Large intestine (tissue), 3 donors: ENCODE results near the gene HOOK2. TPM values are rescaled to one million over a fixed set of nuclear protein-coding genes. Genes with fewer than 3 reads are reported as not detected.
"Not testable (repeated sequence)": the region's sequence is repeated elsewhere in the genome, so short reads cannot be mapped to it uniquely, and the experiment has no call there.

ENCODE experiments used
- DNase-seq, 2 donors: peaks; one replicate each; pipeline versions ENCODE4 v3.0.0 to v3.0.0-alpha.2; 2013
- H3K27ac ChIP-seq: one replicate; pipeline ENCODE4 v1.5.1; 2013; ENCODE audit warnings: low read length
- H3K27me3 ChIP-seq: 2 replicates; pipeline ENCODE4 v1.6.1; 2013; ENCODE audit warnings: low read length; ENCODE audit not compliant: control insufficient read depth, insufficient read depth
- H3K36me3 ChIP-seq: 2 replicates; pipeline ENCODE4 v1.6.1; 2013; ENCODE audit warnings: low read length; ENCODE audit not compliant: control insufficient read depth, insufficient read depth
- H3K4me1 ChIP-seq: one replicate; pipeline ENCODE4 v1.6.1; 2013; ENCODE audit warnings: low read length; ENCODE audit not compliant: control insufficient read depth, insufficient read depth
- H3K4me3 ChIP-seq: one replicate; pipeline ENCODE4 v1.5.1; 2013; ENCODE audit warnings: low read length
- H3K9me3 ChIP-seq: one replicate; pipeline ENCODE4 v1.6.1; 2013; ENCODE audit warnings: mild to moderate bottlenecking, low read depth, low read length, moderate library complexity; ENCODE audit not compliant: control insufficient read depth
- WGBS: methylation state at CpG from one replicate; pipeline ENCODE4 v1.1.5; 2013; ENCODE audit warnings: low lambda C conversion rate; ENCODE audit not compliant: insufficient coverage; 5-methylcytosine and 5-hydroxymethylcytosine counted together
- polyA plus RNA-seq: library from polyadenylated mRNA; unstranded; fragments of 120-200 nt; gene quantifications from one replicate; pipeline ENCODE4 v1.2.1, GENCODE V29; 2013

Gene HOOK2
- polyA plus RNA-seq, 1 donor, result 192 TPM

- H3K27ac ChIP-seq, result peak within 1 kb of the TSS; percentile 84
- peaks cover 24% of the 10 kb centered on the region for H3K36me3 ChIP-seq
- DNase-seq, result peak; percentile 73 to 90
- peaks cover 27% of the 10 kb centered on the region for H3K4me1 ChIP-seq
- no peaks in the 10 kb centered on the region for H3K27me3 ChIP-seq
- H3K9me3 ChIP-seq, result peaks cover 7% of the 10 kb centered on the region
- peak within 1 kb of the TSS; percentile 100 for H3K4me3 ChIP-seq
- no CpG with 5 or more reads among the region's 78 CpGs for WGBS
These were observed 26.3 kb upstream of the HOOK2 start, which contains the start of the genes PRDX2 and THSD8 for GRCh38 chr19:12801466-12802266. TSS of gene PRDX2 (minus strand) at chr19:12801800. CDS start at chr19:12801261, 539 bp downstream. TSS of gene THSD8 (plus strand) at chr19:12802069. CDS start at chr19:12802072, 3 bp downstream.

- Histone ChIP-seq H3K27me3 (no peaks in the 10 kb centered on the region), H3K4me3 (peak overlapping the region; percentile 100), H3K27ac (peak overlapping the region; percentile 84), H3K4me1 (peaks cover 32% of the 10 kb centered on the region), H3K9me3 (peaks cover 7% of the 10 kb centered on the region), H3K36me3 (peaks cover 24% of the 10 kb centered on the region)
- peak in 1 of 2 donors; percentile 56 for DNase-seq
- WGBS, result no CpG with 5 or more reads among the region's 38 CpGs
These were observed 25.6 kb upstream of the HOOK2 start for GRCh38 chr19:12800923-12801465.

- peaks cover 37% of the 10 kb centered on the region for H3K4me1 ChIP-seq
- H3K27me3 ChIP-seq, result no peaks in the 10 kb centered on the region
- H3K36me3 ChIP-seq, result peaks cover 24% of the 10 kb centered on the region
- H3K4me3 ChIP-seq, result peak overlapping the region; percentile 100
- no peak for DNase-seq
- WGBS, result no CpG with 5 or more reads among the region's 1 CpG
- H3K27ac ChIP-seq, result no peak overlapping the region
- H3K9me3 ChIP-seq, result peaks cover 7% of the 10 kb centered on the region
These were observed 25.1 kb upstream of the HOOK2 start for GRCh38 chr19:12800466-12800770.

GRCh38 chr19:12799742-12800465, 24.6 kb upstream of the HOOK2 start:
- Histone ChIP-seq H3K4me1 (peaks cover 40% of the 10 kb centered on the region), H3K27ac (no peak overlapping the region), H3K4me3 (peak overlapping the region; percentile 100), H3K9me3 (peaks cover 7% of the 10 kb centered on the region), H3K36me3 (peaks cover 24% of the 10 kb centered on the region), H3K27me3 (no peaks in the 10 kb centered on the region)
- no CpG with 5 or more reads among the region's 18 CpGs for WGBS
- DNase-seq, result peak in 1 of 2 donors; percentile 41

- H3K4me3 ChIP-seq, H3K9me3 ChIP-seq, H3K27ac ChIP-seq, DNase-seq, H3K27me3 ChIP-seq: not testable (repeated sequence)
- H3K36me3 ChIP-seq, result peaks cover 24% of the 10 kb centered on the region
- WGBS, result 100% methylated on average over 1 of the region's 7 CpGs
- H3K4me1 ChIP-seq, result peaks cover 49% of the 10 kb centered on the region
These were observed 22.3 kb upstream of the HOOK2 start for GRCh38 chr19:12797607-12798006.

GRCh38 chr19:12797141-12797587, 21.8 kb upstream of the HOOK2 start:
- peaks cover 24% of the 10 kb centered on the region for H3K36me3 ChIP-seq
- WGBS, result no CpG with 5 or more reads among the region's 6 CpGs
- no peak overlapping the region for H3K27ac ChIP-seq
- no peaks in the 10 kb centered on the region for H3K27me3 ChIP-seq
- no peak overlapping the region for H3K4me3 ChIP-seq
- no peak for DNase-seq
- H3K4me1 ChIP-seq, result peaks cover 45% of the 10 kb centered on the region
- peaks cover 4% of the 10 kb centered on the region for H3K9me3 ChIP-seq

GRCh38 chr19:12796146-12797071, 21.1 kb upstream of the HOOK2 start:
- Histone ChIP-seq H3K4me1 (peaks cover 42% of the 10 kb centered on the region), H3K27ac (peak overlapping the region; percentile 96), H3K9me3 (peaks cover 2% of the 10 kb centered on the region), H3K36me3 (peaks cover 24% of the 10 kb centered on the region), H3K4me3 (peak overlapping the region; percentile 32), H3K27me3 (no peaks in the 10 kb centered on the region)
- WGBS, result no CpG with 5 or more reads among the region's 18 CpGs
- DNase-seq, result peak; percentile 96 to 98

GRCh38 chr19:12794971-12795381, 19.6 kb upstream of the HOOK2 start:
- H3K27ac ChIP-seq, result peak overlapping the region; percentile 99
- H3K9me3 ChIP-seq, result no peaks in the 10 kb centered on the region
- H3K4me3 ChIP-seq, result no peak overlapping the region
- no peak for DNase-seq
- WGBS, result no CpG with 5 or more reads among the region's 9 CpGs
- peaks cover 19% of the 10 kb centered on the region for H3K36me3 ChIP-seq
- H3K27me3 ChIP-seq, result no peaks in the 10 kb centered on the region
- H3K4me1 ChIP-seq, result peaks cover 42% of the 10 kb centered on the region

GRCh38 chr19:12794196-12794941, 19.0 kb upstream of the HOOK2 start:
- Histone ChIP-seq H3K27ac (peak overlapping the region; percentile 99), H3K27me3 (no peaks in the 10 kb centered on the region), H3K4me1 (peaks cover 36% of the 10 kb centered on the region), H3K9me3 (no peaks in the 10 kb centered on the region), H3K4me3 (peak overlapping the region; percentile 94), H3K36me3 (peaks cover 13% of the 10 kb centered on the region)
- peak in 1 of 2 donors; percentile 42 for DNase-seq
- WGBS, result no CpG with 5 or more reads among the region's 7 CpGs
